Measurements from ENCODE around the gene ABCA4.

Gene ABCA4

GRCh38 chr1:94125551-94126514 is 4.9 kb upstream of the ABCA4 start:
- in situ Hi-C loops (cut with MboI; ENCODE audit: low sequenced_read_pairs): no loop called here

GRCh38 chr1:94124538-94124937 is 3.6 kb upstream of the ABCA4 start:
- in situ Hi-C loops (cut with MboI; ENCODE audit: low sequenced_read_pairs): no loop called here

- in situ Hi-C loops (cut with MboI; ENCODE audit: low sequenced_read_pairs): no loop called here
Observed at GRCh38 chr1:94122201-94122970, 1.4 kb upstream of the ABCA4 start.

GRCh38 chr1:94121411-94121821 is 468 bp upstream of the ABCA4 start:
- in situ Hi-C loops (cut with MboI; ENCODE audit: low sequenced_read_pairs): no loop called here

GRCh38 chr1:94120570-94120901 is 412 bp downstream of the ABCA4 start:
- in situ Hi-C loops (cut with MboI; ENCODE audit: low sequenced_read_pairs): no loop called here

GRCh38 chr1:94119796-94120569 is 965 bp downstream of the ABCA4 start:
- in situ Hi-C loops (cut with MboI; ENCODE audit: low sequenced_read_pairs): no loop called here

- in situ Hi-C loops (cut with MboI; ENCODE audit: low sequenced_read_pairs): no loop called here
Observed at GRCh38 chr1:94119306-94119705, 1.6 kb downstream of the ABCA4 start.

- in situ Hi-C loops (cut with MboI; ENCODE audit: low sequenced_read_pairs): no loop called here
Observed at GRCh38 chr1:94118471-94118870, 2.5 kb downstream of the ABCA4 start.

GRCh38 chr1:94118013-94118412 is 2.9 kb downstream of the ABCA4 start:
- in situ Hi-C loops (cut with MboI; ENCODE audit: low sequenced_read_pairs): no loop called here

- in situ Hi-C loops (cut with MboI; ENCODE audit: low sequenced_read_pairs): no loop called here
Observed at GRCh38 chr1:94117259-94117851, 3.6 kb downstream of the ABCA4 start.

- in situ Hi-C loops (cut with MboI; ENCODE audit: low sequenced_read_pairs): no loop called here
Observed at GRCh38 chr1:94115900-94116436, 5.0 kb downstream of the ABCA4 start.

- in situ Hi-C loops (cut with MboI; ENCODE audit: low sequenced_read_pairs): no loop called here
Observed at GRCh38 chr1:94115254-94115899, 5.6 kb downstream of the ABCA4 start.

GRCh38 chr1:94113589-94114226 is 7.2 kb downstream of the ABCA4 start:
- in situ Hi-C loops (cut with MboI; ENCODE audit: low sequenced_read_pairs): no loop called here

GRCh38 chr1:94111879-94112278 is 9.1 kb downstream of the ABCA4 start:
- in situ Hi-C loops (cut with MboI; ENCODE audit: low sequenced_read_pairs): no loop called here

- in situ Hi-C loops (cut with MboI; ENCODE audit: low sequenced_read_pairs): no loop called here
Observed at GRCh38 chr1:94110946-94111740, 9.8 kb downstream of the ABCA4 start.

- in situ Hi-C loops (cut with MboI; ENCODE audit: low sequenced_read_pairs): no loop called here
Observed at GRCh38 chr1:94110021-94110761, 10.8 kb downstream of the ABCA4 start.

GRCh38 chr1:94109478-94109877 is 11.5 kb downstream of the ABCA4 start:
- in situ Hi-C loops (cut with MboI; ENCODE audit: low sequenced_read_pairs): no loop called here

GRCh38 chr1:94107141-94107540 is 13.8 kb downstream of the ABCA4 start:
- in situ Hi-C loops (cut with MboI; ENCODE audit: low sequenced_read_pairs): no loop called here

Data from hTERT RPE-1 (cell line).